ENCODE results near the gene GNG12.
A peak's percentile ranks its signal among the peaks of the same experiment; 100 is the strongest.
"Not testable (repeated sequence)": the region's sequence is repeated elsewhere in the genome, so short reads cannot be mapped to it uniquely, and the experiment has no call there.

Gene GNG12

DNA sequence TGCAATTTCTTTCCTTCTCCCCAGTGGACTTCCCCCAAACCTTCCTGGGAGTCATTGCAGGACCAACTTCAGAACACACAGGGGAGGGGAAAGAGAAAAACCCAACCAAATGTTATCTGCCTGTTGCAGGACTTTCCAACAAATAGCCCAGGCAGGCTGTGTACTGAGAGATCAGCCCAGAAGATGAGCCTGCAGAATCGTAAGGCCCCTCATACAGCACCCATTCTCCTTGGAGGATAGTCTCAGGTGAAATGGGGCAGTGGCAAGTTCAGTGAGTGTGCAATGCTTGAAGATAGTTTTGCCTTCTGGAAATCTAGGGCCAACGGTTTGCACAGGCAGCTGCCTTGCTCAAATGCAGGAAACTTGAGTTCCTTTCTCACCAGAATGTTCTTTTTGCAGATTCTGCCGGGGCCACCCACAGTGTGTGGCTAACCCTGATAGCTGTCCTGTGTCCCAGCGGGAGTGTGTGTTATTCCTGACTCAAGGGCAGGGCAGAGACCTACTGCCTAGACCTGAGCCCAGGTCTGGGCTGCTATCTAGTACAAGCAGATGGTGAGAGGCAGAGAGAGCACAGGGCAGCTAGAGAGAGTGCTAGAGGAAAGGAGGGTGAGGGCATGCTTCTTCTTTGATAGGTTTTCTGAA is 99.5 kb downstream of the GNG12 start:
- TF ChIP-seq, protein P1, sequence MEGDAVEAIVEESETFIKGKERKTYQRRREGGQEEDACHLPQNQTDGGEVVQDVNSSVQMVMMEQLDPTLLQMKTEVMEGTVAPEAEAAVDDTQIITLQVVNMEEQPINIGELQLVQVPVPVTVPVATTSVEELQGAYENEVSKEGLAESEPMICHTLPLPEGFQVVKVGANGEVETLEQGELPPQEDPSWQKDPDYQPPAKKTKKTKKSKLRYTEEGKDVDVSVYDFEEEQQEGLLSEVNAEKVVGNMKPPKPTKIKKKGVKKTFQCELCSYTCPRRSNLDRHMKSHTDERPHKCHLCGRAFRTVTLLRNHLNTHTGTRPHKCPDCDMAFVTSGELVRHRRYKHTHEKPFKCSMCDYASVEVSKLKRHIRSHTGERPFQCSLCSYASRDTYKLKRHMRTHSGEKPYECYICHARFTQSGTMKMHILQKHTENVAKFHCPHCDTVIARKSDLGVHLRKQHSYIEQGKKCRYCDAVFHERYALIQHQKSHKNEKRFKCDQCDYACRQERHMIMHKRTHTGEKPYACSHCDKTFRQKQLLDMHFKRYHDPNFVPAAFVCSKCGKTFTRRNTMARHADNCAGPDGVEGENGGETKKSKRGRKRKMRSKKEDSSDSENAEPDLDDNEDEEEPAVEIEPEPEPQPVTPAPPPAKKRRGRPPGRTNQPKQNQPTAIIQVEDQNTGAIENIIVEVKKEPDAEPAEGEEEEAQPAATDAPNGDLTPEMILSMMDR (conservative IDR thresholded peaks at IDR 0.05; ENCODE audit: low read depth, low read length): no peak
- no peak for DNase-seq (ENCODE audit: low read depth)
- H3K4me3 ChIP-seq (ENCODE audit: low read length): no peak overlapping the region

DNA sequence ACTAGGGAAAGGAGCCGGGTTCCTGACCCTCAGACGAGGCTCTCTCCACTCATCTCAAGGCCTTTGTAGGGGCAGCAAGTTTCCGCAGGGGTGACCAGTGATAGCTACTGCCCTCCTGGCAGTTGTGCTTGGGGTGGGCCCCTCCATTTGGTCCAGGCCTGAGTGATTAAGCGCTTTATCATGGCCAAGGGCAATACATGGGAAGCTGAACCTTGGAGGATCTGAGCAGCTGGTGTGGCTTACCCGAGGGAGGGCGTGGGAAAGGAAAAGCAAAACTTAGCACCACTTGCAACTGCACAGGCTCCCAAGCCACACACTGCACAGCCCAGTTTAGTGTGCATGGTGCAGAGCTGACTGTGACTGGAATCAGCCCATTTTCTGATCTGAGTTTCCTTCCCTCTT is 100.5 kb downstream of the GNG12 start:
- no peak for DNase-seq (ENCODE audit: low read depth)
- TF ChIP-seq, protein P1 (conservative IDR thresholded peaks at IDR 0.05; ENCODE audit: low read depth, low read length): no peak
- H3K4me3 ChIP-seq (ENCODE audit: low read length): no peak overlapping the region

DNA sequence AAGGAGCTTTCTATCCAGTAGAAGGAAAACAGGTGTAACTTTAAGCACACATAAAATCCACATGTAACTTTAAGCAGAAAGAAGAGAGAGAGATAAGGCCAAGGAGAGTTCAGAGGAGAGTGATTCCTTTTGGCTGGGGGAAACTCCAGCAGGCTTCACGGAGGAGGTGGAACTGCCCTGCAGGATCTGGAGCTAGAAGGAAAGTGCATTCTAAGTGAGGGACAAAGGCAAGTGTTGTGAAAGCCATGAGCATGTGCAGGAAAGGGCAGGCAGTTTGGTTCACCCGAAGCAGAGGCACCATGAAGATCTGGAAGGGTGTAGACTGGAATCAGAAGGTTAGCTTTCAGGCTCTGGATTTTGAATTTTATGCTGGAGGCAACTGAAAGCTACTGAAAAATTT is 101.9 kb downstream of the GNG12 start:
- H3K4me3 ChIP-seq (ENCODE audit: low read length): no peak overlapping the region
- DNase-seq (ENCODE audit: low read depth): no peak
- TF ChIP-seq, protein P1 (conservative IDR thresholded peaks at IDR 0.05; ENCODE audit: low read depth, low read length): no peak

DNA sequence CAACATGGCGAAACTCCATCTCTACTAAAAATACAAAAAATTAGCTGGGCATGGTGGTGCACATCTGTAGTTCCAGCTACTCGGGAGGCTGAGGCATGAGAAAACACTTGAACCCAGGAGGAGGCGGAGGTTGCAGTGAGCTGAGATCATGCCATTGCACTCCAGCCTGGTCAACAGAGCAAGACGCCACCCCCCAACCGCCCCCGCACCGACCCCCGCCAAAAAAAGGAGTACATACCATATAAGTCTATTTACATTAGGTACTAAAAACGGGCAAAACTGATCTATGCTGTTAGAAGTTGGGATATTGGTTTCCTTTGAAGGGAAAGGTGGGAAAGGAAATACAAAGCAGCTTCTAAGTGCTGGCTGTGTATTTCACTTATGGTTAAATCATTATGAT is 103.0 kb downstream of the GNG12 start:
- not testable (repeated sequence) for H3K4me3 ChIP-seq (ENCODE audit: low read length); DNase-seq (ENCODE audit: low read depth)

DNA sequence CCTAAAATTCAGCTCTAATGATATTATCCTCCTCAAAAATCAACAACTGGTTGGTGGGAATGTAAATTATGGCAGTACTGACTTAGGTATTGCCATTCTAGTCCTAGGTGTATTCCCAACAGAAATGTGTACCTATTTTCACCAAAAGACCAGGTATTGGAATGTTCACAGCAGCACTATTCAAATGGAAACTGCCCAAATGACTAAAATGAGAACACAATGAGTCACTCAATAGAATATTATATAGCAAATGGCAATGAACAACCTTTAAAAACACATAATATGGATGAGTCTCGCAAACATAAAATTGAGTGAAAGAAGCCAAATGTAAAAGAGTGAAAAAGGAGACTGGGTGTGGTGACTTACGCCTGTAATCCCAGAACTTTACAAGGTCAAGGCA is 103.4 kb downstream of the GNG12 start:
- TF ChIP-seq, protein P1 (conservative IDR thresholded peaks at IDR 0.05; ENCODE audit: low read depth, low read length): no peak
- no peak overlapping the region for H3K4me3 ChIP-seq (ENCODE audit: low read length)
- no peak for DNase-seq (ENCODE audit: low read depth)

DNA sequence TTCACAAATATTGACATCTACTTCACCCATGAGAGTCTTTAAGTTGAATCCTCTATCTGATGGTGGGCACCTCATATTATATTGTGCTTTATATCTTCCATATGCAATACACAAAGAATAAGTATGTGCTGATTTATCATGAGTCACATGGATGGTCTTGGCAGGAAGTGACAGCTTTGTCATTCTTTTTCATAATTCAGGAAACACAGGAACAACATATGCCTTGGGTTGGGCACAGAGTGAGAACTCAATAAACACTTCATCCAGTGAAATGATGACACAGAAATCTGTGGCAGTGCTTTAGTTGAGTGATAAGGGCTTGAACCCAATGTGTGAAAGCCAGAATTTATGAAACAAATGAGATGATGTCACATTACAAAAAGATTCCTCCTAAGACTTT is 107.0 kb downstream of the GNG12 start:
- DNase-seq (ENCODE audit: low read depth): no peak
- TF ChIP-seq, protein P1 (conservative IDR thresholded peaks at IDR 0.05; ENCODE audit: low read depth, low read length): no peak
- no peak overlapping the region for H3K4me3 ChIP-seq (ENCODE audit: low read length)

DNA sequence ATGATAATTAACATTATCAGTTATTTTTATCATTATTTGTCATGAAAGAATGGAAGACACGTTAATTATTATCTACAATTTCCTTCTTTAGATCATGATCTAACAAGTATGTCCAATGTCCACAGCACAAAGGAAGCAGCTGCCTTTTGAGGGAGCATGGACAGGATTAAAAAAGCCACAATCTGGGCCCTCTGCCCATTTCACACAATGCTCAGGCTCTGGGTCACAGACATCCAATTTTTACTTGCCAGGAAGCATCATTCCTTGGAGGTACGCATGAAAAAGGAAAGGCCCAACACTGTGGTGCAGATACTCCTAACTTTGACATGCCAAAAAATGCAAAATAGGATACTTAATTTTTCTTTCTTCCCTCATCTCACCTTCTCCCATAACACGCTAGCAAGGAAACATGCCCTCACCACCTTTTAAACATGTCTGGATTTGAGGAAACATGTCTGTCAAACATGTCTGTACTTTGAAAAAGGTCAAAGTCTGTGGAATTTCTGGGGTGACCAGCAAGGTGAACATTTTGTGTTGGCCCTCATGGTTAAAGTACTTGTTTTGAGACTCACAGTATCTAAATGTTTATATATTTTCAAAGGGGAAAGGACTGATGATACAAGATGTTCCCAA is 108.2 kb downstream of the GNG12 start:
- H3K4me3 ChIP-seq (ENCODE audit: low read length): no peak overlapping the region
- peak; percentile 79 for DNase-seq (ENCODE audit: low read depth)
- TF ChIP-seq, protein P1 (conservative IDR thresholded peaks at IDR 0.05; ENCODE audit: low read depth, low read length): no peak

Data from retinal pigment epithelial cell (primary cell).